GM21447 (cell line): ENCODE data around the gene SNX25.
"Not testable (repeated sequence)": the region's sequence is repeated elsewhere in the genome, so short reads cannot be mapped to it uniquely, and the experiment has no call there.

ENCODE experiments used
- ATAC-seq: cut with Tn5 transposase; IDR thresholded peaks from one replicate; pipeline ENCODE4 v1.9.1; 2021; ENCODE audit not compliant: unreplicated experiment

Gene SNX25

GRCh38 chr4:185298728-185299430, 89.5 kb downstream of the SNX25 start:
- ATAC-seq, result no peak

- ATAC-seq, result no peak
Observed at GRCh38 chr4:185304541-185304940, 95.1 kb downstream of the SNX25 start.

GRCh38 chr4:185304944-185305690, 95.7 kb downstream of the SNX25 start:
- ATAC-seq, result peak; percentile 36

- no peak for ATAC-seq
Observed at GRCh38 chr4:185305979-185306442, 96.6 kb downstream of the SNX25 start.

- ATAC-seq, result peak; percentile 66
Observed at GRCh38 chr4:185307136-185307950, 97.9 kb downstream of the SNX25 start.

GRCh38 chr4:185309770-185310169, 100.4 kb downstream of the SNX25 start:
- peak; percentile 44 for ATAC-seq

GRCh38 chr4:185311113-185311888, 101.9 kb downstream of the SNX25 start:
- peak; percentile 33 for ATAC-seq

GRCh38 chr4:185312699-185313098, 103.3 kb downstream of the SNX25 start:
- no peak for ATAC-seq

GRCh38 chr4:185317462-185317861, 108.1 kb downstream of the SNX25 start:
- not testable (repeated sequence) for ATAC-seq

- ATAC-seq, result no peak
Observed at GRCh38 chr4:185317880-185318279, 108.5 kb downstream of the SNX25 start.

- no peak for ATAC-seq
Observed at GRCh38 chr4:185318679-185319078, 109.3 kb downstream of the SNX25 start.

- ATAC-seq, result no peak
Observed at GRCh38 chr4:185322803-185323202, 113.4 kb downstream of the SNX25 start.

- ATAC-seq, result no peak
Observed at GRCh38 chr4:185323606-185324005, 114.2 kb downstream of the SNX25 start.

- ATAC-seq, result not testable (repeated sequence)
Observed at GRCh38 chr4:185324361-185324760, 115.0 kb downstream of the SNX25 start.

GRCh38 chr4:185325721-185326120, 116.3 kb downstream of the SNX25 start:
- ATAC-seq, result not testable (repeated sequence)

- ATAC-seq, result no peak
Observed at GRCh38 chr4:185328586-185328985, 119.2 kb downstream of the SNX25 start.

GRCh38 chr4:185329879-185330510, 120.6 kb downstream of the SNX25 start:
- not testable (repeated sequence) for ATAC-seq

GRCh38 chr4:185332575-185333464, 123.4 kb downstream of the SNX25 start:
- ATAC-seq, result peak; percentile 79

GRCh38 chr4:185334326-185334725, 124.9 kb downstream of the SNX25 start:
- ATAC-seq, result no peak
